ENCODE results near the gene NBEAL1.
"Not testable (repeated sequence)": the region's sequence is repeated elsewhere in the genome, so short reads cannot be mapped to it uniquely, and the experiment has no call there.

The NBEAL1 gene

DNA sequence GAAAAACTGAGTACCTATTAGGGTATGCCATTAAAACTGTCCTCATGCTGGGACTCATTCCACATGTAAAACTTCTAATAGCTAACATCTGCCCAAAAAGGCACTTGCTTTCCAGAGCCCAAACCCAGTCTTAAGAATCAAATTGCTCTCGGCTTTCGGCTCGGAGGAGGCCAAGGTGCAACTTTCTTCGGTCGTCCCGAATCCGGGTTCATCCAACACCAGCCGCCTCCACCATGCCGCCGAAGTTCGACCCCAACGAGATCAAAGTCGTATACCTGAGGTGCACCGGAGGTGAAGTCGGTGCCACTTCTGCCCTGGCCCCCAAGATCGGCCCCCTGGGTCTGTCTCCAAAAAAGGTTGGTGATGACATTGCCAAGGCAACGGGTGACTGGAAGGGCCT lies 175.9 kb downstream of the NBEAL1 start:
- not testable (repeated sequence) for H3K4me3 ChIP-seq (ENCODE audit: low read depth, low read length); DNase-seq (ENCODE audit: low read depth)

- H3K4me3 ChIP-seq (ENCODE audit: low read depth, low read length); DNase-seq (ENCODE audit: low read depth): not testable (repeated sequence)
Measured at GRCh38 chr2:203191026-203191425, 176.4 kb downstream of the NBEAL1 start.

DNA sequence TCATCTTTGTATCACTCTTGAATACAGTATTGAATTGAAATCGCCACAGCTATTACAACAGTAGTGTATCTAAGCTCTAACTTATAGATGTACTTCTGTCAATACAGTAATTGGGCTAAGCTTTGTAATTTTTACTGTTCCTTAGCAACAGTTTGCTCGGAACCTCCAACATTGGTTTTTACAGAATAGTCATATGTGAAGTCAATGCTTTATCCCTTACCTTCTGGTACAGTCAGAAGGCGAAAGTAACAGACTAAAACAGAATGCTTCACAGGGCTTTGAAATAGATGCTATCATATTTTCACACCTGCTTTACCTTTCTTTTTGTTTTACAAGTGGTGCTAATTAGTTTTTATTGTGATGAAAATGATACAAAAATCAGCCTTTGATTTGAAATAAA lies 177.3 kb downstream of the NBEAL1 start:
- no peak overlapping the region for H3K4me3 ChIP-seq (ENCODE audit: low read depth, low read length)
- DNase-seq (ENCODE audit: low read depth), result no peak

- H3K4me3 ChIP-seq (ENCODE audit: low read depth, low read length), result no peak overlapping the region
- DNase-seq (ENCODE audit: low read depth), result no peak
Measured at GRCh38 chr2:203195331-203196036, 180.8 kb downstream of the NBEAL1 start.

GRCh38 chr2:203200866-203201265 lies 186.2 kb downstream of the NBEAL1 start:
- H3K4me3 ChIP-seq (ENCODE audit: low read depth, low read length), result no peak overlapping the region
- DNase-seq (ENCODE audit: low read depth), result no peak

GRCh38 chr2:203201426-203201825 lies 186.8 kb downstream of the NBEAL1 start:
- no peak overlapping the region for H3K4me3 ChIP-seq (ENCODE audit: low read depth, low read length)
- DNase-seq (ENCODE audit: low read depth), result no peak

GRCh38 chr2:203209538-203209937 lies 194.9 kb downstream of the NBEAL1 start:
- H3K4me3 ChIP-seq (ENCODE audit: low read depth, low read length), result no peak overlapping the region
- no peak for DNase-seq (ENCODE audit: low read depth)

DNA sequence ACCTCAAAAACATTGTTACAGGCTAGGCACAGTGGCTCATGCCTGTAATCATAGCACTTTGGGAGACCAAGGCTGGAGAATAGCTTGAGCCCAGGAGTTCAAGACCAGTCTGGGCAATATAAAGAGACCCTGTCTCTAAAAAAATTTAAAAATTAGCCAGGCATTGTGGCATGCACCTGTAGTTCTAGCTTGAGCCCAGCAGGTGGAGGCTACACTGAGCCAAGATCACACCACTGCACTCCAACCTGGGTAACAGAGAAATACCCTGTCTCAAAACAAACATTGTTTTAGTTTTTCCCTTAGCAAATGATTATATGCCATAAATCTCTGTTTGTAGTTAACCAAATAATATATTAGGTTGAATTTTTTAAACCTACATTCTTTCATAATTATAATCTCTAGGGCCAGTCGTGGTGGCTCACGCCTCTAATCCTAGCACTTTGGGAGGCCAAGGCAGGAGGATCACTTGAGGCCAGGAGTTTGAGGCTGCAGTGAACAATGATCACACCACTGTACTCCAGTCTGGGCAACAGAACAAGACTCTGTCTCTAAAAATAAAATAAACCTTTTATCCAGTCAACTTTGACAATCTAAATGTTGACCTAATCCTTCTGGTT lies 210.9 kb downstream of the NBEAL1 start:
- H3K4me3 ChIP-seq (ENCODE audit: low read depth, low read length), result no peak overlapping the region
- no peak for DNase-seq (ENCODE audit: low read depth)

- not testable (repeated sequence) for H3K4me3 ChIP-seq (ENCODE audit: low read depth, low read length); DNase-seq (ENCODE audit: low read depth)
Measured at GRCh38 chr2:203229674-203230073, 215.0 kb downstream of the NBEAL1 start.

DNA sequence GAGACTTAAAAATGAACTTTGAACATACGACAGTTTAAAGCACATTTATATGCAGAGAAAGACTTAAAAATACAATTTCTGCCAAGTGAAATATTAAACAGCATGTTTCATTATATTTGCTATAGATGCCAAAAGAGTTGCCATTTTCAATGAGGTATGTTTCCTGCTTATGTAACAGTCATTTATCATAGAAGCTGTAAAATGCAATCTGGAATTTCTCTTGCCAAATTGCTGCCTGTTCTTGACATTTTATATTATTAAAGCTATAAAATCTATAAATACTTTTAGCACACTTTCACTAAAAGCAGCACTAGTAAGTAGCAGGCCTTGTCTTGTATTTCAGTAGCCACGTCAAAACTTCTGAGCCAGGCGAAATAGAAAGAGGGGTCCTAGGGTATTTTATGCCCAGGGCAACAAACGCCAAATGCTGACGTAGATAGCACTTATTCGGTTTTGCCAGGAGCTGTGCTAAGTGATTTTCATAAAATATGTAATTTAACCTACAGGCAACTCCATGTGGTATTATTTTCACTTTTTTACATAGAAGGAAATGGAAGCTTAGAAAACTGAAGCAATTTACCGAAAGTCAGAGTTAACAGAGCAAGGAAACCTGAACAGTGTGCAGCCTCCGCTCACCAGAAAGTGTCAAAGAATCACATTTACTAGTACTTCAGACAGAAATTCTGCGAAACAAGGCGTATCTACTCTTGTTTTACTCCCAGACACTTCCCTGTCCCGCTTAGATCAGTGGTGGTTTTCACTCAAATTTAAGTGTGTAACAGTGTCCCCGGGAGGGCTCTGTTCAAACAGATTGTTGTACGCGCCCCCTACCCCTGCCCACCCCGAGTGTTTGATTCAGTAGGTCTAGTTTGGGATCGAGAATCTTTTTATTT lies 222.9 kb downstream of the NBEAL1 start:
- H3K4me3 ChIP-seq (ENCODE audit: low read depth, low read length), result peak overlapping the region; percentile 93
- no peak for DNase-seq (ENCODE audit: low read depth)

- H3K4me3 ChIP-seq (ENCODE audit: low read depth, low read length), result peak overlapping the region; percentile 93
- DNase-seq (ENCODE audit: low read depth), result no peak
Measured at GRCh38 chr2:203238292-203238703, 223.6 kb downstream of the NBEAL1 start.

GRCh38 chr2:203238704-203239526 lies 224.2 kb downstream of the NBEAL1 start, which contains the start of gene CYP20A1:
Gene CYP20A1, plus strand, starts transcription at chr2:203239018. Its CDS starts 45 bp downstream, at chr2:203239063.
- peak; percentile 90 for DNase-seq (ENCODE audit: low read depth)
- peak within 1 kb of the TSS; percentile 93 for H3K4me3 ChIP-seq (ENCODE audit: low read depth, low read length)

DNA sequence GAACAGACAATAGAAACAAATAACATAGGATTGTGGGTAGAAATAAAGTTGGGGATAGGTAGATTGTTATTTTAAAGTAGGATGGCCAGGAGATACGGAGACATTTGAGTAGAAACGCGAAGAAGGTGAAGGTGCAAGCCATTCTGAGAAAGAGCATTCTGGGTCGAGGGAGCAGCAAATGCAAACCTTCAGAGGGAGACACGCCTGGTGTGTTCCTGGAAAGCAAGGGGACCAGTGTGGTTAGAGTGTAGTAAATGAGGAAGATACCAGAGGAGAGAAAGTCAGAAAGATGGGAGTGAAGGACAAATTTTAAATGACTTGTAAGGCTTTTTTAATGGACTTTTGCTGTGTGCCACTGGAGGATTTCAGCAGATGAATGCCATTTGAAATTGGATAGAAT lies 225.8 kb downstream of the NBEAL1 start:
- no peak overlapping the region for H3K4me3 ChIP-seq (ENCODE audit: low read depth, low read length)
- no peak for DNase-seq (ENCODE audit: low read depth)

DNA sequence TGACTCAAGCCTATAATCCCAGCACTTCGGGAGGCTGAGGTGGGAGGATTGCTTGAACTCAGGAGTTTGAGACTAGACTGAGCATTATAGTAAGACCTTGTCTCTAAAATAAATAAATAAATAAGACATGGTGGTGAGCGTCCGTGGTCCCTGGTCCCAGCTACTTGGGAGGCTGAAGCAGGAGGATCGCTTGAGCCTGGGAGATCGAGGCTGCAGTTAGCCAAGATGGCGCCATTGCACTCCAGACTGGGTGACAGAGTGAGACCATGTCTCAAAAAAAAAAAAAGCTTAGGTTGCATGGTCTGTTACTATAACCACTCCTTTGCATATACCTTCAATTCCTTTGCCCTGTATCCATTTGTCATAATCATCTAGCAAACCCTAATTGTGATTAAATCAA lies 227.8 kb downstream of the NBEAL1 start:
- H3K4me3 ChIP-seq (ENCODE audit: low read depth, low read length), result no peak overlapping the region
- no peak for DNase-seq (ENCODE audit: low read depth)

DNA sequence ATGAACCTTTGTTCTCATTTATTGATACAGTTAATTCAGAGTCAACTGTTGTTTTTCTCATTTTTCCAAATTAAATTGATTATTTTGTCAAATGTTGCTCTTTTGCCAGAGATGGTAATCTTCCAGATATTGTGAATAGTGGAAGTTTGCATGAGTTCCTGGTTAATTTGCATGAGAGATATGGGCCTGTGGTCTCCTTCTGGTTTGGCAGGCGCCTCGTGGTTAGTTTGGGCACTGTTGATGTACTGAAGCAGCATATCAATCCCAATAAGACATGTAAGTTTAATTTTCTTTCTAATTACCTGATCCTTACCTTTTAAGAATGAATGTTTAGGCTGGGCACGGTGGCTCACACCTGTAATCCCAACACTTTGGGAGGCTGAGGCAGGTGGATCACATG lies 232.0 kb downstream of the NBEAL1 start:
- DNase-seq (ENCODE audit: low read depth), result no peak
- H3K4me3 ChIP-seq (ENCODE audit: low read depth, low read length), result no peak overlapping the region

- DNase-seq (ENCODE audit: low read depth), result no peak
- H3K4me3 ChIP-seq (ENCODE audit: low read depth, low read length), result no peak overlapping the region
Measured at GRCh38 chr2:203252818-203253217, 238.1 kb downstream of the NBEAL1 start.

- not testable (repeated sequence) for H3K4me3 ChIP-seq (ENCODE audit: low read depth, low read length); DNase-seq (ENCODE audit: low read depth)
Measured at GRCh38 chr2:203253422-203254095, 238.9 kb downstream of the NBEAL1 start.

GRCh38 chr2:203261326-203262159 lies 246.9 kb downstream of the NBEAL1 start:
- no peak for DNase-seq (ENCODE audit: low read depth)
- H3K4me3 ChIP-seq (ENCODE audit: low read depth, low read length), result no peak overlapping the region
